Stimulated activated CD4-positive, alpha-beta T cell treated with anti-CD3 and anti-CD28 coated beads, TNF-alpha, amount 100 ng/mL, for 1 hour (primary cell): ENCODE measurements around the gene WFDC9.
"Not testable (repeated sequence)": the region's sequence is repeated elsewhere in the genome, so short reads cannot be mapped to it uniquely, and the experiment has no call there.

ENCODE experiments used
- DNase-seq, 3 donors: peaks; one replicate each; pipeline ENCODE4 v3.0.0-alpha.2; 2020; ENCODE audit warnings: low read depth in 3 of 3, low spot score in 1 of 3

The WFDC9 gene

GRCh38 chr20:45631184-45631583 lies at the start of gene WFDC9:
Gene WFDC9, minus strand, starts transcription at chr20:45631284. Its CDS starts 21,103 bp downstream, at chr20:45610181.
- no peak for DNase-seq

GRCh38 chr20:45679650-45680049 lies 48.6 kb upstream of the WFDC9 start:
- no peak for DNase-seq

- no peak for DNase-seq
These were observed 41.7 kb upstream of the WFDC9 start for GRCh38 chr20:45672765-45673164.

GRCh38 chr20:45670139-45670538 lies 39.1 kb upstream of the WFDC9 start, which contains the start of gene WFDC11:
Gene WFDC11, minus strand, starts transcription at chr20:45670239. Its CDS starts 19,639 bp downstream, at chr20:45650600.
- no peak for DNase-seq

- not testable (repeated sequence) for DNase-seq
These were observed 26.0 kb upstream of the WFDC9 start for GRCh38 chr20:45657038-45657437.

- DNase-seq = not testable (repeated sequence)
These were observed 20.6 kb upstream of the WFDC9 start for GRCh38 chr20:45651726-45652125.

- no peak for DNase-seq
These were observed 18.3 kb upstream of the WFDC9 start for GRCh38 chr20:45649312-45649863.

- DNase-seq = no peak
These were observed 16.5 kb upstream of the WFDC9 start for GRCh38 chr20:45647441-45648050.

GRCh38 chr20:45646875-45647274 lies 15.8 kb upstream of the WFDC9 start:
- DNase-seq = no peak

GRCh38 chr20:45645869-45646268 lies 14.8 kb upstream of the WFDC9 start:
- DNase-seq = not testable (repeated sequence)

- DNase-seq = not testable (repeated sequence)
These were observed 10.0 kb upstream of the WFDC9 start for GRCh38 chr20:45641076-45641475.

- no peak for DNase-seq
These were observed 8.6 kb upstream of the WFDC9 start for GRCh38 chr20:45639687-45640086.

GRCh38 chr20:45636513-45636912 lies 5.4 kb upstream of the WFDC9 start:
- no peak for DNase-seq

- no peak for DNase-seq
These were observed 713 bp downstream of the WFDC9 start for GRCh38 chr20:45630371-45630770.

- peak in 1 of 3 donors; percentile 4 for DNase-seq
These were observed 1.5 kb downstream of the WFDC9 start, which contains the start of gene WFDC10A for GRCh38 chr20:45629496-45630100. Gene WFDC10A, plus strand, starts transcription at chr20:45629739. Its CDS starts 75 bp downstream, at chr20:45629814.

- no peak for DNase-seq
These were observed 4.5 kb downstream of the WFDC9 start for GRCh38 chr20:45626540-45626939.

- no peak for DNase-seq
These were observed 9.5 kb downstream of the WFDC9 start for GRCh38 chr20:45621593-45621992.

- no peak for DNase-seq
These were observed 13.5 kb downstream of the WFDC9 start for GRCh38 chr20:45617591-45617990.

GRCh38 chr20:45612314-45612713 lies 18.8 kb downstream of the WFDC9 start:
- DNase-seq = no peak

GRCh38 chr20:45611054-45611453 lies 20.0 kb downstream of the WFDC9 start:
- DNase-seq = peak in 1 of 3 donors; percentile 2

- no peak for DNase-seq
These were observed 23.3 kb downstream of the WFDC9 start for GRCh38 chr20:45607810-45608209.

GRCh38 chr20:45595235-45595634 lies 35.8 kb downstream of the WFDC9 start:
- DNase-seq = no peak
